NOMO-1 treated with dmso at 0.1 percent for 144 hours (cell line): Measurements from ENCODE around the gene OGFOD3.
"Not testable (repeated sequence)": the region's sequence is repeated elsewhere in the genome, so short reads cannot be mapped to it uniquely, and the experiment has no call there.

Experiments
- DNase-seq: peaks from one replicate; lab custom pipeline; 2025; ENCODE audit not compliant: unreplicated experiment; lab: John Stamatoyannopoulos, UW

OGFOD3 gene

DNA sequence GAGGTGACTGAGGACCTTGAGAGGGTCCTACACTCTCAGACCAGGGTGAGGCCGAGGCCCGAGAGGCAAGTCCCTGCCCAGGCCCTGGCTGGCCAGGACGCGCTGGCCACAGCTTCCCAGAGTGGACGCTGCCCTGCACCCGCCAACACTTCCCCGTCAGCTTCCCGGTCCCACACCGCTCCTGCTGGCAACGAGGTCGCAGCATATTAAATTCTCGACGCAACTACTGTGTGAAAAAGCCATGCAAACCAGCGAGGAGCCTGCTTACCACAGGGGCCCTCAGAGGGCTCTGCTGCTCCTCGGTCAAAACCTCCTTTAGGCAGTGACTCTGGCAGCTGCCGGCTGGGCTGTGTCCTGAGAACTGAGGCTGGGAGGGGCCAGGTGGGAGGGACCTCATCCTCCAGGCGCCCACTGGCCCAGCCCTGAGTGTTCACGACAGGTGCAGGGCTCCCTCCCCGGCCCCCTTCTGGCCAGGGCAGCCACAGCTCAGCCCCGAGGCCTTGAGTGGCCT is 61.5 kb downstream of the OGFOD3 start:
- no peak for DNase-seq

DNA sequence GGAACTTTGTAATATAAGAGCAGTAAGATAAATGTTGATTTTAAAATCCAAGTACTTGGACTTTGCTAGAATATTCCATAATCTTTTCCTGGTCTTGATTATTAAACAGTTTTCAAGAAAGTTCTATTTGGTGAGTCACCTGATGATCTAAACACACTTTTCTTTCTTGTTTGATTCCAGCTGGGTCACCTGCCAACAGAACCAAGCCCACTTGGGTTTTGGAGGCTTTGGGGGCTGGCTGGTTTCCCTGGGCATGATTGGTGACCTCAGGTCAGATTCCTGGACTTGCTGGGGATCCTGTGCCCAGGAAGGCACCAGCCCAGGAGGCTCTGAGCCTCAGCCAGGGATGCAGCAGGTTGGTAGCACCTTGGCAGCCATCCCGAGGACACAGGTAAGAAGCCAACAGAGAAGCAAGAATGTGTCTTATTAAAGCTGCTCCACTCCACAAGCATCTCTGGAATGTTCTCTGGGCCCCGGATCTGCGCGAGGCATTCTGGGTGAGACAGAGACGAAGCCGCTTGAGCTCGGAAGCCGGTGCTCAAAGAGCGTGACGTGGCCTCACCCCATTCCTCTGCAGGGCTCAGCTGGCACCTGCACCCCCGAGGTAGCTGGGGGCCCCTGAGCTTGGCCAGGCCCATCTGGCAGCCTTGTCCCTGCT is 62.5 kb downstream of the OGFOD3 start:
- DNase-seq: no peak

DNA sequence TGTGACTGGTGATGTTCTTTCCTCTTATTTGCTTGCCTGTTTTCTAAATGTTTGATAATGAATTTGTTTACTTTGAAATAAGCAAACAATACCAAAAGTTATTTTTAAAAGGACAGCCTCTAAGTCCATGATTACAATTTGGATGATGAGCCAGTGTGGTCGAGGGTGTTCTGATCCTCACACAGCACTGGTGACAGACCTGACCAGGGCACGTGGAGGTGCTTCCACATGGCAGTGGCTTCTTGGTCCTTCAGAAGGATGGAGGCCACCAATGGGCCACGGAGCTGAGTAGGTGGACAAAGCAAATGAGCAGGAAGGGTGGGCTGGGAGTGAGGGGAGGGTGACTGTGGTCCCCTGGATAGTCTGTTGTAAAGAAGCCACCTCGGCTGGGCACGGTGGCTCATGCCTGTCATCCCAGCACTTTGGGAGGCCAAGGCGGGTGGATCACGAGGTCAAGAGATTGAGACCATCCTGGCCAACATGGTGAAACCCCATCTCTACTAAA is 63.5 kb downstream of the OGFOD3 start:
- DNase-seq: no peak

DNA sequence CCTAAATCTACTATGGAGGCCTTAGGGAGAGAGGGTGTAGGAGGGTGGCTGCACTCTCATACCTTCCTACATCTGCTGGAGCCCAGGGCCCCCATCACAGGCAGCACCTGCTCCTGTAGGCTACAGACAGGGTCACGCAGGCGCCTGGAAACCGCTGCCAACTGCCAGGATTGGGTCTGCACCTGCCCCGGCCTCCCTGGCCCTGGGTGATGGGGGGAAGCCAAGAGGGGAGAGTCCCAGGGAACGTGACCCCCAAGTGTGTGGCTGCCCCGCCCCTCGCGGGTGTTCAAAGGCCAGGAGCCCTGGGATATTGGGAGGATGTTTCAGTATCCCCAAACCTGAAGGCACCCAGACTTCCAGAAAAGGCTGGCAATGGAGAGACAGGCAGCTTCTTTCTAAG is 64.9 kb downstream of the OGFOD3 start:
- no peak for DNase-seq

DNA sequence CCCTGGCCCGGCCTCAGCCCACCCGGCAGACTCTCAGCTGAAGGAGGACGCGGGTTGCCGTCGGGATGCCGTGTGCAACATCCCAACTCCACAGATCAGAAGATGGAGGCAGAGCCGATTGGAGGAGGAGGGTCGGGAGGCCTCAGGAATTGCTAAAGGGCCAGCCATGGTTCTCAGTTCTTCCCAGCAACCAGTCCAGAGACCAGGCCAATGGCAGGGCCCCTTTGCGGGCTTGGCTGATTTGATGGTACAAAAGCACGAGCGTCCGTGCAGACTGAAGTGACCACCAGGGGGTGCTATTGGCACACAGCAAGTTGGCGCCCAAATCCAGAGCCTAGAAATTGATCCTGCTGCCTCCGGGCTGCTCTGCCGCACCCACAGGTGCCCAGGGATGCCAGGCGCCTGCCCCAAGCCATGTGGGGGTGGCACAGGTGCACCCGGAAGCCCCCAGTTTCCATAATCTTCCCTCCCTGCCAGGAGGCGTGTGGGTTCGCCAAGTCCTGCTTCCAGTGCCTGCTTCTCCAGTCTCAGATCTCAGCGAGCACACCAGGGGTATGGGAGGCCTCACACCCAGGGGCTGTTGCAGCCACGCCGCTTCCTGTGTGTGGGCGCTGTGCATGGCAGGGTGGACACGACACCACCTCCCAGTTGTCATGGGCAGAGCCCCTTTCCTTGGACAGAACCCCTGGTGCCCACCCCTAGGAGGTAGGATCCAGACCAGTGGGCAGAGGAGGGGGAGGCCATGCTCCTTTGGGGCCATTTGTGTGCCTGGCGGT is 66.5 kb downstream of the OGFOD3 start:
- DNase-seq: peak; percentile 39

DNA sequence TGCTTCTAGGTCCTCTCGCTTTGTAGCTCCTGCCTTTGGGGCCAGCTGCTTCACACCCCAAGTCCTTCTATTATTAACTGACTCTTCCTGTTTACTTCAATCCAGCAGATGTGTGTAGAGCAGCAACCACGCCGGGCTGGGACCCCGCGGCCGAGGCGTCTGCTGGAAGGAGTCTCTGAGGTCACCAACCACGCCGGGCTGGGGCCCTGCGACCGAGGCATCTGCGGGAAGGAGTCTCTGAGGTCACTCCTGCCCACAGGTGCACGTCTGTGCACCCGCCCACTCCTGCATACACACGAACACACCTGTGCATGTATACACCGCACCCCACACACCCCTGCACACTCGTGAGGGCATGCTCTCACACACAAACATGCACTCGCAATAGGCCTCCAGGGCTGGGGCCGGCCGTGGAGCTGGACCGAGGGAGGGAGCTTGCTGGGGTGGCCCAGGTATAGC is 67.1 kb downstream of the OGFOD3 start:
- no peak for DNase-seq

DNA sequence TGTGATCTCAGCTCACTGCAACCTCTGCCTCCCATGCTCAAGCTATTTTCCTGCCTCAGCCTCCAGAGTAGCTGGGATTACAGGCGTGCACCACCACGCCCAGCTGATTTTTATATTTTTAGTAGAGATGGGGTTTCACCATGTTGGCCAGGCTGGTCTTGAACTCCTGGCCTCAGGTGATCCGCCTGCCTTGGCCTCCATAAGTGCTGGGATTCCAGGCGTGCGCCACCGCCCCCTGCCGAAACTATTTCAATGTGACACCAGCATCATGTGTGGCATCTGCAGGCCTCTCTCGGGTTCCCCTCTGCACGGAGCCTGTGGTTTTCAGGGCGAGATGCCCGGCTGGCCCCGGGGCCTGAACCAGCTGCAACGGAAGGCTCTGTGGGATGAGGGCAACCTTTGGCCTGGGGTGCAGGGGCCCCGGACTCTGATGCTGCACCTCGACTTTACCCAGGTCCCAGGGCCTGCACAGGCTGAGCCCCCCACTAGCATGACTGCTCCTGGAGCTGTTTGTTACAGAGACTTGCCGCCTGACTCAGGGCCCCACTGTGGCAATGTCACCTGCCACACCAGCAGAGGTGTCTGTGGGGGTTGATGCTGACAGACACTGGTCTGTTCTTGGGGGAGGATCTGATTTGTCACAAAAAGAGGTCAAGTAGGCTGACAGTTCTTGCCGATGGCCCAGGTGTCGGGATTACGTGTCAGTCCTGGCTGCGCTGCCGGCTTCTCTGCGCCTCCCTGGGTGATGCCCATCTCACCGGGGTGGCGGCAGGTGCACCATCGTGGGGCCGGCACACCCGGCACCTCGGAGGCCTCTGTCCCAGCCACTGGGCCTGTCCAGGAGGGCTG is 68.0 kb downstream of the OGFOD3 start:
- DNase-seq: no peak

DNA sequence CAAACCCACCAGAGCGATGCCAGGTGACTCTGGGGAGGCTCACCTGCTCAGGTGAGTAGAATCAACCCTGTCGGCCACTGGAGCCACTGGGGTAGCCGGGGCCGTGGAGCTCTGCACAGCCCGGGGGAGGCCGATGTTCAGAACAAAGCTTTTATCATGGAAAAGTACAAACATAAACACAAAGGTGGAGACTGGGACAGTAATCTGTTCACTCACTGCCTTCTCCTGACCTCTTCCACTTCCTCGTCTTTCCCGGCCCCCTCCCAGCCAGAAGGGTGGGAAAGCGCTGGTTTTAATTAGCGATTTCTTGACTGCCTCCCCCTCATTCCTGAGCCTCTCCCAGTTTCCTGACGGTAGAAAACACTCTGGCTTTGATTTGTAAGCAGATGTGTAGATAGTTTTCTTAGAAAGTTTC is 69.1 kb downstream of the OGFOD3 start:
- DNase-seq: no peak

DNA sequence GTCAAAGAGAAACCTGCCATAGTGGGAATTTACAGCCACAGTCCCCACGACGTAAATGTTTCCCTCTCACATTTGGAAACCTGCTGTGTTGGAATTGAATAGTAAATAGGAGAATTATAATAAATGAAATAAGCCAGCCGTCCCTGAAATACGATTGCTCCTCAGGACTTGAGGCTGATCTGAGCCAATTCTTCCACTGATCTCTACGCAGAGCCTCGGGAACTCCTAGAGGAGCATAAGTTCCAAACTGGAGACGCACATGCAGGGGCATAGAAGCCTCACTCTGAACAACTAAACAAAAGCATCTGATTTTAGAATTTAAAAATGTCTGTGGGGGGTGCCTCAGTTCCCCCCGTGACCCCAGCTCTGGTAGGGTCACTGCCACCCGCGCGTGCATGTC is 69.5 kb downstream of the OGFOD3 start:
- no peak for DNase-seq

DNA sequence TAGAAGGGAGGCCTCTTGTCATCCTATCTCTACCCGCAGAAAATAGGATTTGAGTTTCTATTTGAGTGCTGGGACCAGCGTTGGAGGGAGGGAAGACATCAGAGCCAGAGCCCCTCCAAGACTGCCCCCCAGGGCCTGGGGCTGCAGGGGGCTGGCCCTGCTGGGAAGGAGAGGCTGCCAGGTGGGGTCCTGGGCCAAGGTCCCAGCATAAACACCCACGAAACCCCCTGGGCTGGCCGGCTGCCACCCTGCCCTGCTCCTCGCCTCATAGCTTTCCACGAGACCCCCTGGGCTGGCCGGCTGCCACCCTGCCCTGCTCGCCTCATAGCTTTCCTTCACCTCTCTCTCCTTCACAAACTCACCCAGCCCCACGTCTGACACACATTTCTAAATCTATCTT is 70.0 kb downstream of the OGFOD3 start:
- no peak for DNase-seq

DNA sequence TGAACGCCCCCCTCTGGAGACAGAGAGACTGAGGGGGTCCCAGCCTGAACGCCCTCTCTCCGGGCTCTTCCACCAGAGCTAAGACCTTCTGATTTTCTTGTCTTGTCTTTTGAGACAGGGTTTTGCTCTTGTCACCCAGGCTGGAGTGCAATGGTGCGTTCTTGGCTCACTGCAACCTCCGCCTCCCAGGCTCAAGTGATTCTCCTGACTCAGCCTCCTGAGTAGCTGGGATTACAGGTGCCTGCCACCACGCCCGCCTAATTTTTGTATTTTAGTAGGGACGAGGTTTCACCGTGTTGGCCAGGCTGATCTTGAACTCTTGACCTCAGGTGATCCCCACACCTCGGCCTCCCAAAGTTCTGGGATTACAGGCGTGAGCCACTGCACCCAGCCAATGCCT is 70.4 kb downstream of the OGFOD3 start:
- not testable (repeated sequence) for DNase-seq

DNA sequence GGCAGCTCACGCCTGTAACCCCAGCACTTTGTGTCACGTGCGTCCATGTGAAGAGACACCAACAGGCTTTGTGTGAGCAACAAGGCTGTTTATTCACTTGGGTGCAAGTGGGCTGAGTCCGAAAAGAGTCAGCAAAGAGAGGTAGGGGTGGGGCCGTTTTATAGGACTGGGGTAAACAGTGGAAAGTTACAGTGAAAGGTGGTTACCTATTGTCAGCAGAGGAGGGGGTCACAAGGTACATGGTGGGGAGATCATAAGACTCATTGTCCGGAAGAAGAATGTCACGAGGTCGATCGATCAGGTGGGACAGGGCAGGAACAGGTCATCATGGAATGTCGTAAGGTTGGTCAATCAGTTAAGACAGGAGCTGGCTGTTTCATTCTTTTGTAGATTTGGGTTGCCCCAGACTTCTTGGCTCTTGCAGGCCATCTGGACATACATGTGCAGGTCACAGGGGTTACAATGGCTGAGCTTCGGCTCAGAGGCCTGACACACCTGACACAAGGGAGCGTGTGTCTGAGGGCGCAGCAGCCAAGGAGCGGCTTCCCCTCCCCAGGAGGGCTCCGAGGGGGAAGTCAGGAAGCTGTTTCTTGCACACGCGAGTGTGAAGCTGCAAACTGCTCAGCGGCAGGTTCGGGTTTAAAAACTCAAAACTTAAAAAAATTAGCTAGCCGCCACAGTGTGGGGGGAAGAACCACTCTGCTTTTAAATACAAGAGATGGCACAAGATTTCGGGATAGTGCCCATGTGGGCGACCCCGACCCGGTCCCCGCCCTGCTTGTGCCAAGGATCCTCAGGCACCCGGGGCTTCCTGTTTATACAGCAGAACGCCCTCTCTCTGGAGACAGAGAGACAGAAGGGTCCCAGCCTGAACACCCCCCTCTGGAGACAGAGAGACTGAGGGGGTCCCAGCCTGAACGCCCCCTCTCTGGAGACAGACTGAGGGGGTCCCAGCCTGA is 71.8 kb downstream of the OGFOD3 start:
- no peak for DNase-seq

DNA sequence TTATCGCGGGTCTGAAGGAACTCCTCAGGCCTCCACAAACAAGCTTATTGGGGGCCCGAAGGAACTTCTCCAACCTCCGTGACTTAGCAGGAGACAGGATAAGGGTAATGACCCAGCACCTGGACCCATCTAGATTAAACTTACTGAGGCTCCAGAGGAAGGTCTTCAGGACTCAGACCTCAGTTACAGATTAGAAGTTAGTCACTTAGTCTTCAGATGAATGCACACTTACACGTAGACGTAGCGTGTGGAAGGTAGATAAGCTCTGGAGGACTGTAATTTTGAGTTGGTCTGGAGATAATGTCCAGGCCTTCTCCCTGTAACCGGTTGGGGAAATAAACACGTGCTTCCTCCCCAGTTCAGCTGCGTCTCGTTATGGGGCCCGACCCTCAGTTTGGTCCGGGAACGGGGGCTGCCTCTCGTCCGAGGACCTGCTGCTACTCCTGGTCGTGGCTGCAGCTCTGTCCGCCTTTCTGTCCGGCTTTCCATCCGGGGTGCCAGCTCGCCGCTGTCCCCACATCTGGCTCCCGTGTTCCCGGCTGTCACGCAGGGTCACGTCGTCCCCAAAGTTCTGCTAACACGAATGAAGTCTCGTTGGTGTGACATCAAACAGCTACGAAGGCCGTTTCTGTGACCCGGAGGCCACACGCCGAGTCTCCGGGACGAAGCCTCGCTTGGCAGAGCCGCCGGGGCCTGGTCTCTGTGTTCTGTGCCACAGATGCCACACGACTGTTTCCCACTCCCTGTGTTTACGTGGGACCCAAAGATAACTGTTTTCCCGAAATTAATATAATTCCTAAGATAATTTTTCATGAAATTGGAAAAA is 73.0 kb downstream of the OGFOD3 start:
- no peak for DNase-seq

DNA sequence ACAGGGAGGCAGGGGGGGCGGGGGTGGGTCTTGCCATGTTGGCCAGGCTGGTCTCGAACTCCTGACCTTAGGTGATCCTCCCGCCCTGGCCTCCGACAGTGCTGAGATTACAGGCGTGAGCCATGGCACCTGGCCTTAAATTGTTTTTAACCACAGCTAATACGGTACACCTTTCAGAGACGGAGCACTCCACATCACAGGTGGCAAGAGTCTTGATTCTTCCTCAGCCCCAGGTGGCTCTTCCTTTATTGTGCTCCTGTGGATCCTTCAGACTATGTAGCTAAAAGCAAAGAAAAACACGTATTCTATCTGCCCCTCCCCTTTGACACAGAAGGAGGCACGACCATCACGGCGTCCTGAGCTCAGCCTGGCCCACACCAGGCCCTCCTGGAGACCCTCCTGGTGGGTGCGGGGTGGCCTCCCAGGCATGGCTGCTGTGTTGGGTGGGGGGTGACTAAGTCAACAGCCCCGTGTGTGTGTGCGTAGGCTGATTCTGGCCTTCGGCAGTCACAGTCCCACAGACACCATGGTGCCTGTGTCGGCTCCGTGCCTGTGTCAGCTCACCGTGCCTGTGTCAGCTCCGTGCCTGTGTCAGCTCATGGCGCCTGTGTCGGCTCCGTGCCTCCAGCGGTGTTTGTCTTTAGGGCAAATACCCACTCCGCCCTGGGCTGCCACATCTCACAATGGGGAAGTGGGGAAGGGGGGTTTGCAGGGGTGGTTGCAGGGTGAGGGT is 74.0 kb downstream of the OGFOD3 start:
- no peak for DNase-seq

DNA sequence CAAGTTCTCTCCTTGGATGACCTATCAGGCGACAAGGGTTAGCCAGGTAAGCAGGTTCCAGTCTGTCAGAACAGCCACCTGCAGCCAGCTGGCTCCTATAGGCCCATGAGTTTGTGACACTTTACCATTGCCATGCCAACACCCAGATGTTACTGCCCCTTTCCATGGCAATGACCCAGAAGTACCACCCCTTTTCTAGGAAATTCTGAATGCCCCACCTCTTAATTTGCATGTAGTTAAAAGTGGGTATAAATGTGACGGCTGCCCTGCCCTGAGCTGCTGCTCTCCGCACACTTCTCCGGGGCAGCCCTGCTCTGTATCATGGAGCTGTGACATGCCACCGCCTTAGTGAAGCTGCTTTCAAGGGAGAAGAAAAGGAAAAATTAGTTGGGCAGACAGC is 74.8 kb downstream of the OGFOD3 start:
- no peak for DNase-seq

DNA sequence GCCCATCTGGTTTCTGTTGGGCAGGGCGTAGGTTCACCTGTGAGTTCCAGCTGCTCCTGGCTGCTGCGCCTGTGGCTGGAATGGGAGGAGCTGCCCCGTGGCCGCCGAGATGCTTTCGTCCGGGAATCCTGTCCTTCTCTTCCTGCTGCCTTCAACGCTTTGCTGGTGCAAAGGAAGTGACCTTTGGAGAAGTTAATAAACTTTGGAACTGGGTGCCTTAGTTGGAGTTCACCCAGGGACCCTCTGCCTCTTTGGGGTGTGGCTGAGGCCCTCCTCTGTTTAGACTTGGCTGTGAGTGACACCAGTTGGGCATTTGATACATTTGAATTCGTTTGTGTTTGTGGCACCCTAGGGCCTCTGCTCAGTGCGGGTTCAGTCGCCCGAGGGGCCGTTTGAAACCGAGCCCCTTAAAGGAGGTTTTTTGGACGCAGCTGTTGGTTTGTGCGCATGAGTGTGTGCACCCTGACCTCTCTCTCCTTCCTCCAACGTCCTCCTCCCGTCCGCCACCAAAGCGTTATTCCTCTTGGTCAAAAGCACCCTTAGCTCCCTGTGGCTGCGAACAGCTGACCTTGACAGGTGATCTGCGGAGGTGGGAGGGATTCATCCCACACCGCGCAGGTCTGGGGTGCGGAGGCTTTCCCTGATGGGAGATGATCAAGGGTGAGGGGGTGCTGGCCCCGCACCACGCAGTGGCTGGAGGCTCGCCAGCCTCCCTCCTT is 75.9 kb downstream of the OGFOD3 start:
- DNase-seq: no peak

DNA sequence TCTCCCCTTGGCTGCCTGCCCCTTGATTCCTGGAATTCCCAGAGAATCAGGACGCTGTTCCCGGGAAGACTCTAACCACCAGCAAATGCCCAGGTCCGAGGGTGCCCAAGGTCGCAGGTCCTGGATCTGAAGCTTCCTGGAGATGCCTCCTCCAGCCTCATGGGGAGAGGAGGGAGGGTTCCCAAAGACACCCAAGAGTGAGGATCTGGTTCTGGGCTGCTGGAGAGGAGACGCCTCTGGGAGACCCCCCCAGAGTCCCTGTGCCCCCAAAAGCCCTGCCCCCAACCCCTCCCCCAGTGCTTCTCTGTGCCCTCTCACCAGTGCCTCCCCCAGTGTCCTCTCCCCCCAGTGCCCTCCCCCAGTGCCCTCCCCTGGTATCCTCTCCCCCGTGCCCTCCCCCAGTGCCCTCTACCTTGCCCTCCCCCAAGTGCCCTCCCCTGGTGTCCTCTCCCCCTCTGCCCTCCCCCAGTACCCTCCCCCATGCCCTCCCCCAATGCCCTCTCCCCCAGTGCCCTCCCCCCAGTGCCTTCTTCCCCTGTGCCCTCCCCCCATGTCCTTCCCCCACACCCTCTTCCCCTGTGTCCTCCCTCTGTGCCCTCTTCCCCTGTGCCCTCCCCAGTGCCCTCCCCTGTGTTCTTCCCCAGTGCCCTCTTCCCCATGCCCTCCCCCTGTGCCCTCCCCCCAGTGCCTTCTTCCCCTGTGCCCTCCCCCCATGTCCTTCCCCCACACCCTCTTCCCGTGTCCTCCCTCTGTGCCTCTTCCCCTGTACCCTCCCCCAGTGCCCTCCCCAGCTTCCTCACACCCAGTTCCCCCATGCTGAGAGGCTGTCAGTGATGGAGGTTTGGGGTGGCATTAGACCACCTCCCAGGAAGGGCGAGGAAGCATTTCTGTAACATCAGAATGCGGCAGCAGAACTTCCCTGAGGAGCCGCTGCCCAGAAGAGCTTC is 78.5 kb downstream of the OGFOD3 start:
- DNase-seq: no peak
